Epithelial cell of esophagus (primary cell): ENCODE results near the gene TRIM32.

Experiments
- DNase-seq: peaks from one replicate; pipeline ENCODE4 v3.0.0; 2010; ENCODE audit warnings: low read depth
- H3K4me3 ChIP-seq: 2 replicates; pipeline ENCODE4 v1.5.1; 2011; ENCODE audit warnings: mild to moderate bottlenecking, low read length, control low read depth
- CTCF ChIP-seq: IDR thresholded peaks from 2 replicates; pipeline ENCODE4 v1.5.1; 2011; ENCODE audit warnings: low read depth, mild to moderate bottlenecking, low read length, control low read depth, inconsistent platforms; ENCODE audit not compliant: insufficient read depth; ENCODE audit errors: missing control alignments

TRIM32 gene

GRCh38 chr9:116687074-116687753, at the start of gene TRIM32:
TSS of gene TRIM32 (plus strand) at chr9:116687305. CDS start at chr9:116697743, 10,438 bp downstream.
- H3K4me3 ChIP-seq: peak within 1 kb of the TSS; percentile 83
- DNase-seq: peak; percentile 83
- TF ChIP-seq CTCF: no peak

GRCh38 chr9:116639251-116639741, 47.8 kb upstream of the TRIM32 start:
- DNase-seq: no peak
- no peak overlapping the region for H3K4me3 ChIP-seq
- no peak for TF ChIP-seq CTCF

GRCh38 chr9:116641292-116642059, 45.6 kb upstream of the TRIM32 start:
- peak; percentile 42 for DNase-seq
- no peak overlapping the region for H3K4me3 ChIP-seq
- no peak for TF ChIP-seq CTCF

GRCh38 chr9:116643691-116644090, 43.4 kb upstream of the TRIM32 start:
- no peak for TF ChIP-seq CTCF
- H3K4me3 ChIP-seq: no peak overlapping the region
- no peak for DNase-seq

- no peak for DNase-seq
- no peak for TF ChIP-seq CTCF
- H3K4me3 ChIP-seq: no peak overlapping the region
Observed at GRCh38 chr9:116644091-116644688, 42.9 kb upstream of the TRIM32 start.

GRCh38 chr9:116646661-116647514, 40.2 kb upstream of the TRIM32 start:
- H3K4me3 ChIP-seq: no peak overlapping the region
- DNase-seq: peak; percentile 63
- TF ChIP-seq CTCF: peak; percentile 84
